ENCODE measurements around the gene COASY.

The COASY gene

GRCh38 chr17:42566215-42566882 is 4.4 kb downstream of the COASY start:
- Histone ChIP-seq H3K4me2 (ENCODE audit: low read length) (peak overlapping the region; percentile 80), H3K36me3 (replicated peaks; ENCODE audit: low read depth, low read length) (peaks cover 36% of the 10 kb centered on the region), H3K27me3 (ENCODE audit: low read depth, low read length) (no peaks in the 10 kb centered on the region), H3K9me3 (ENCODE audit: insufficient read depth, low read length) (no peaks in the 10 kb centered on the region), H3K27ac (ENCODE audit: low read length) (peak overlapping the region; percentile 32; the same call in 1 of the 2 replicates), H3K9ac (ENCODE audit: low read length) (peak overlapping the region; percentile 51; the same call in 1 of the 2 replicates), H3K79me2 (ENCODE audit: low read length) (peaks cover 44% of the 10 kb centered on the region), H3K4me1 (ENCODE audit: low read length) (peaks cover 33% of the 10 kb centered on the region), H4K20me1 (ENCODE audit: insufficient read depth, low read length) (0 out of 2 replicates have a peak, but pooled peaks cover 2% of the 10 kb centered on the region), H3K4me3 (ENCODE audit: low read length) (peak overlapping the region; percentile 91), H2AFZ (ENCODE audit: low read depth, low read length) (no peak overlapping the region)
- no peak for TF ChIP-seq EZH2phosphoT487 (IDR thresholded peaks at IDR 0.05; ENCODE audit: low read depth)
- no peak for TF ChIP-seq CTCF (IDR thresholded peaks at IDR 0.05; ENCODE audit: low read depth, low read length)

- Histone ChIP-seq H3K27ac (ENCODE audit: low read length) (peak within 1 kb of the TSS; percentile 67), H4K20me1 (ENCODE audit: insufficient read depth, low read length) (0 out of 2 replicates have a peak, but pooled peaks cover 2% of the 10 kb centered on the region), H3K4me2 (ENCODE audit: low read length) (peak within 1 kb of the TSS; percentile 95), H3K9me3 (ENCODE audit: insufficient read depth, low read length) (no peaks in the 10 kb centered on the region), H3K9ac (ENCODE audit: low read length) (peak within 1 kb of the TSS; percentile 87), H3K36me3 (replicated peaks; ENCODE audit: low read depth, low read length) (peaks cover 43% of the 10 kb centered on the region), H2AFZ (ENCODE audit: low read depth, low read length) (0 out of 2 replicates have a peak within 1 kb of the TSS, but pooled peaks have one; percentile 28), H3K4me1 (ENCODE audit: low read length) (peaks cover 31% of the 10 kb centered on the region), H3K4me3 (ENCODE audit: low read length) (peak within 1 kb of the TSS; percentile 91), H3K79me2 (ENCODE audit: low read length) (peaks cover 38% of the 10 kb centered on the region), H3K27me3 (ENCODE audit: low read depth, low read length) (no peaks in the 10 kb centered on the region)
- TF ChIP-seq CTCF (IDR thresholded peaks at IDR 0.05; ENCODE audit: low read depth, low read length) (no peak), EZH2phosphoT487 (IDR thresholded peaks at IDR 0.05; ENCODE audit: low read depth) (no peak)
These were observed 5.1 kb downstream of the COASY start, which contains the start of gene MLX for GRCh38 chr17:42566883-42567573. Gene MLX (plus strand): TSS chr17:42567100. CDS start chr17:42567125, 25 bp downstream.

GRCh38 chr17:42568341-42569111 is 6.6 kb downstream of the COASY start:
- H3K9ac ChIP-seq (ENCODE audit: low read length): no peak overlapping the region
- H2AFZ ChIP-seq (ENCODE audit: low read depth, low read length): no peak overlapping the region
- H4K20me1 ChIP-seq (ENCODE audit: insufficient read depth, low read length): 0 out of 2 replicates have a peak, but pooled peaks cover 2% of the 10 kb centered on the region
- H3K9me3 ChIP-seq (ENCODE audit: insufficient read depth, low read length): no peaks in the 10 kb centered on the region
- no peak overlapping the region for H3K4me3 ChIP-seq (ENCODE audit: low read length)
- H3K79me2 ChIP-seq (ENCODE audit: low read length): peaks cover 23% of the 10 kb centered on the region
- peaks cover 22% of the 10 kb centered on the region for H3K4me1 ChIP-seq (ENCODE audit: low read length)
- no peaks in the 10 kb centered on the region for H3K27me3 ChIP-seq (ENCODE audit: low read depth, low read length)
- H3K4me2 ChIP-seq (ENCODE audit: low read length): no peak overlapping the region
- no peak overlapping the region for H3K27ac ChIP-seq (ENCODE audit: low read length)
- TF ChIP-seq EZH2phosphoT487 (IDR thresholded peaks at IDR 0.05; ENCODE audit: low read depth) (no peak), CTCF (IDR thresholded peaks at IDR 0.05; ENCODE audit: low read depth, low read length) (no peak)
- H3K36me3 ChIP-seq (replicated peaks; ENCODE audit: low read depth, low read length): peaks cover 57% of the 10 kb centered on the region

Data from OCI-LY3 (cell line).